Peyer's patch (tissue), 4 donors: Measurements from ENCODE around the gene LAG3. TPM values are rescaled to one million over a fixed set of nuclear protein-coding genes. Genes with fewer than 3 reads are reported as not detected.
A peak's percentile ranks its signal among the peaks of the same experiment; 100 is the strongest.

Source experiments
- DNase-seq, 3 donors: peaks; one replicate each; pipeline ENCODE4 v3.0.0-alpha.2; 2017 to 2019
- H3K27ac ChIP-seq, 4 donors: fragments of 200-600 bp; sonication (generic); one replicate each; pipeline ENCODE4 v1.5.1; 2016 to 2019
- H3K27me3 ChIP-seq, 2 donors: fragments of 200-600 bp; sonication (generic); one replicate each; pipeline ENCODE4 v1.5.1; 2019
- H3K36me3 ChIP-seq, 3 donors: fragments of 200-600 bp; sonication (generic); one replicate each; pipeline ENCODE4 v1.5.1; 2016 to 2019
- H3K4me1 ChIP-seq, 4 donors: fragments of 200-600 bp; sonication (generic); one replicate each; pipeline ENCODE4 v1.5.1; 2016 to 2019
- H3K4me3 ChIP-seq, 4 donors: fragments of 200-600 bp; sonication (generic); 1 replicate in 3 of 4; 2 replicates in 1 of 4; pipeline ENCODE4 v1.5.1; 2016 to 2019; ENCODE audit warnings: mild to moderate bottlenecking in 1 of 4
- H3K9me3 ChIP-seq, 4 donors: fragments of 200-600 bp; sonication (generic); one replicate each; pipeline ENCODE4 v1.5.1; 2016 to 2019; ENCODE audit warnings: mild to moderate bottlenecking in 1 of 4
- POLR2A ChIP-seq, 2 donors: fragments of 450-650 bp; IDR thresholded peaks; one replicate each; pipeline ENCODE4 v1.5.1; 2017; ENCODE audit warnings: antibody characterized with exemption in 2 of 2, mild to moderate bottlenecking in 2 of 2, moderate library complexity in 2 of 2
- total RNA-seq, 4 donors: library from RNA; depleted of rRNA; stranded (reverse); fragments of >200 nt; gene quantifications; one replicate each; pipeline ENCODE4 v1.1.0, GENCODE V29; 2016
- TF ChIP-seq, protein P1 (sequence below), 6 experiments: fragments of 450-650 bp in 4 of 6; fragments of 200-600 bp in 2 of 6; sonication (generic) in 1 of 6; IDR thresholded peaks; one replicate each; pipeline ENCODE4 v1.5.1; 2017 to 2019; ENCODE audit warnings: antibody characterized with exemption in 6 of 6, mild to moderate bottlenecking in 3 of 6, moderate library complexity in 1 of 6

Gene LAG3
- total RNA-seq, 4 donors from 2014 or later = 1.3 to 3.0 (median 1.6) TPM; not detected in 1

DNA sequence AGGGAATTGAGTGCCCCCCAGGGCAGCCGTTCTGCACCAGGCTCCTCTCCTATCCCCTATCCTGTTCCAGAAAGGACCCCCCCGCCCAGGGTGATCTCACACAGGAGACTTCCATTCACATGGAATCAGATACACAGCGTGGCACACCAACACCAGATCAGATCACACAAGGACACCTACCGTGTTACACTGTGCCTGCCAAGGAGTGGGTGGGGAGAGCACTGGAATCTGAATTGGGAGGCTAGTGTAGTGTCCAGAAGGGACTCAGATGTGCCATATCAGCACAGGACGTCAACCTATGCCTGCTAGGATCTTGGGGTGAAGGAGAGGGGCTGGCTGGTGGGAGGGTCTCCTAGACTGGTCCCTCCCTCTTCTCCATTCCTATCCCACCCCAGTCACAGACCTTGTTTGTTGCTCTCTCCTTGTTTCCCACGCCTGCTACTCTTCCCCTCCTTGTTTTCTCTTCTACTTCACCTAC lies 3.8 kb upstream of the LAG3 start:
- DNase-seq = no peak
- TF ChIP-seq POLR2A (IDR thresholded peaks at IDR 0.05) = no peak
- TF ChIP-seq, protein P1, sequence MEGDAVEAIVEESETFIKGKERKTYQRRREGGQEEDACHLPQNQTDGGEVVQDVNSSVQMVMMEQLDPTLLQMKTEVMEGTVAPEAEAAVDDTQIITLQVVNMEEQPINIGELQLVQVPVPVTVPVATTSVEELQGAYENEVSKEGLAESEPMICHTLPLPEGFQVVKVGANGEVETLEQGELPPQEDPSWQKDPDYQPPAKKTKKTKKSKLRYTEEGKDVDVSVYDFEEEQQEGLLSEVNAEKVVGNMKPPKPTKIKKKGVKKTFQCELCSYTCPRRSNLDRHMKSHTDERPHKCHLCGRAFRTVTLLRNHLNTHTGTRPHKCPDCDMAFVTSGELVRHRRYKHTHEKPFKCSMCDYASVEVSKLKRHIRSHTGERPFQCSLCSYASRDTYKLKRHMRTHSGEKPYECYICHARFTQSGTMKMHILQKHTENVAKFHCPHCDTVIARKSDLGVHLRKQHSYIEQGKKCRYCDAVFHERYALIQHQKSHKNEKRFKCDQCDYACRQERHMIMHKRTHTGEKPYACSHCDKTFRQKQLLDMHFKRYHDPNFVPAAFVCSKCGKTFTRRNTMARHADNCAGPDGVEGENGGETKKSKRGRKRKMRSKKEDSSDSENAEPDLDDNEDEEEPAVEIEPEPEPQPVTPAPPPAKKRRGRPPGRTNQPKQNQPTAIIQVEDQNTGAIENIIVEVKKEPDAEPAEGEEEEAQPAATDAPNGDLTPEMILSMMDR (IDR thresholded peaks at IDR 0.05) = no peak
- H3K4me1 ChIP-seq = peaks cover 0 to 78% (median 15%) of the 10 kb centered on the region in 4 donors
- peak overlapping the region in 3 of 4 donors; percentile 49 to 98 (median 76) for H3K4me3 ChIP-seq
- peaks cover 0 to 14% (median 0%) of the 10 kb centered on the region in 3 donors for H3K36me3 ChIP-seq
- no peaks in the 10 kb centered on the region for H3K27me3 ChIP-seq
- H3K27ac ChIP-seq = peak overlapping the region in 3 of 4 donors; percentile 73 to 97 (median 94)
- no peaks in the 10 kb centered on the region for H3K9me3 ChIP-seq

DNA sequence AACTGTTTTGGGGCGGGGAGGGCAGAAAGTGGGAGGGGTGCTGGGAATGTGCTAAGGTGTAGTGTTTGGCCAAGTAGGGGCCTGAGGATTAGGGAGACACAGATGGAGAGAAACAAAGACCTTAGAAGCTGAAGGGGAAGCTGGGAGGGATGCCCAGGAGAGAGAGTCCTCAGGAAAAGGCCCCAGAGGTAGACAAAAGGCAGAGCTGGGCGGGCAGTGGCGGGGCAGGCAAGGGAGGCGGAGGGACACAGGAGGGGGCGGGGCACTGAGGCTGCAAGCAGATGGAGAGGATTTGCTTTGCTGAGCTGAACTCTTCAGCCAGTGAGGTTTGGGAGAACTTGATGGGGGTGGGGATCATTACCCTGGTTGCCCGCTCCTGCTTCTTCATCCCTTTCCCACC lies 3.3 kb upstream of the LAG3 start:
- no peaks in the 10 kb centered on the region for H3K27me3 ChIP-seq
- DNase-seq = no peak
- peaks cover 0 to 14% (median 0%) of the 10 kb centered on the region in 3 donors for H3K36me3 ChIP-seq
- H3K4me3 ChIP-seq = peak overlapping the region in 2 of 4 donors; percentile 24 to 76
- TF ChIP-seq POLR2A (IDR thresholded peaks at IDR 0.05) = no peak
- TF ChIP-seq, protein P1 (IDR thresholded peaks at IDR 0.05) = no peak
- peak overlapping the region in 3 of 4 donors; percentile 42 to 97 (median 94) for H3K27ac ChIP-seq
- peaks cover 0 to 78% (median 17%) of the 10 kb centered on the region in 4 donors for H3K4me1 ChIP-seq
- H3K9me3 ChIP-seq = no peaks in the 10 kb centered on the region

DNA sequence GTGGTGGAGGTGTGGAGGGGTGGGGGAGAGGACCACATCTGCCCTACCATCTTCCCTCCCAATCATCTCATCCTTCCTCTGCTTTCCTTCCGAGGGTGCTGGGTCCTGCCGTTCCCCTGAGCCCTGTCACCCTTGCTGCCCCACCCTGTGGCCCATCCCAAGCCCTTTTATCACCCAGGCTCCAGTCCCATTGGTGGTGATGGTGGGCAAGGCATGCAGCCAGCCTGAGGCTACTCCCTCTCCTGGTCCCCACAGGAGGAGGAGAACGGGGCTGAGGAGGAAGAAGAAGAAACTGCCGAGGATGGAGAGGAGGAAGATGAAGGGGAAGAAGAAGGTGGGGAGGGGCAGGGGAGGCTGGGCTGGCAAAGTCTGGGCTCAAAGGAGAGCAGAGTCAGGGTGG lies 2.7 kb upstream of the LAG3 start:
- TF ChIP-seq, protein P1 (IDR thresholded peaks at IDR 0.05) = no peak
- no peak for TF ChIP-seq POLR2A (IDR thresholded peaks at IDR 0.05)
- no peak for DNase-seq
- Histone ChIP-seq H3K9me3 (no peaks in the 10 kb centered on the region), H3K4me1 (peaks cover 0 to 76% (median 17%) of the 10 kb centered on the region in 4 donors), H3K27me3 (no peaks in the 10 kb centered on the region), H3K27ac (peak overlapping the region in 1 of 4 donors; percentile 79), H3K4me3 (no peak overlapping the region), H3K36me3 (peaks cover 0 to 14% (median 0%) of the 10 kb centered on the region in 3 donors)

DNA sequence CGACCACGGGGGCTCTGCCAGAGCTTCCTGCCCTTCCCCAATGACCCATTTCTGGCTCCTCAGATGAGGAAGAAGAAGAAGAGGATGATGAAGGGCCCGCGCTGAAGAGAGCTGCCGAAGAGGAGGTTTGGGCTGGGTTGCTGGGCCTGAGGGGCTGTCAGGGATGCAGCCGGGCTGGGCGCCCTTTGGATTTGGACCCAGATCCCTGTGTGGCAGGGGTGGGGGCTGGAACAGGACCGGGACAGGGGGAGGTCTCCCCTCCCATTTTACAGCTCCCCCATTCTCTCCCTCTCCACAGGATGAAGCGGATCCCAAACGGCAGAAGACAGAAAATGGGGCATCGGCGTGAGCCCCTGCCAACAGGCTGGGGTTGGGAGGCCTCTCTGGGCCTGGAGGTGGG lies 2.2 kb upstream of the LAG3 start:
- H3K4me3 ChIP-seq = no peak overlapping the region
- TF ChIP-seq, protein P1 (IDR thresholded peaks at IDR 0.05) = no peak
- no peak for TF ChIP-seq POLR2A (IDR thresholded peaks at IDR 0.05)
- H3K4me1 ChIP-seq = peaks cover 0 to 71% (median 17%) of the 10 kb centered on the region in 4 donors
- H3K27me3 ChIP-seq = no peaks in the 10 kb centered on the region
- peak overlapping the region in 1 of 4 donors; percentile 79 for H3K27ac ChIP-seq
- H3K9me3 ChIP-seq = no peaks in the 10 kb centered on the region
- no peak for DNase-seq
- peaks cover 0 to 14% (median 0%) of the 10 kb centered on the region in 3 donors for H3K36me3 ChIP-seq

DNA sequence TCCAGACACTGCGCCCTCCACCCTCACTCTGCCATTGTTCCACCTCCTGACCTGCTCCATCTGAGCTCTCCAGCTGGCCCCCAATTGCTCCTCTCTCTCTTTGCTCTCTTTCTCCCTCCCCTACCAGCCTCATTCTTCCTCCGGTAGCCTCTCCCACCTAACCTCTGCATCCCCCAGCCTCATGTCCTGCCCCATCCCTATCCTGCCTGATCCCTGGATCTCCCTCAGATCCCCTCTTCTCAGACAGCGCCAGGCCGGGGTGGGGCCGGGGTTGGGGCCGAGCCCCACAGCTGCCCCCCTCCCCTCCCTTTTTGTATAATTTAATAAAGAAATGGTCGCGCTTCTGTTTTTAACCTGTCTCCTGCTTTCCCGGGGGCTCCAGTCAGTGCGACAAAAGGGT lies 1.7 kb upstream of the LAG3 start:
- Histone ChIP-seq H3K27ac (peak overlapping the region in 3 of 4 donors; percentile 31 to 79 (median 64)), H3K4me1 (peaks cover 0 to 66% (median 14%) of the 10 kb centered on the region in 4 donors), H3K4me3 (no peak overlapping the region), H3K9me3 (no peaks in the 10 kb centered on the region), H3K27me3 (no peaks in the 10 kb centered on the region), H3K36me3 (peaks cover 0 to 14% (median 0%) of the 10 kb centered on the region in 3 donors)
- TF ChIP-seq, protein P1 (IDR thresholded peaks at IDR 0.05) = no peak
- no peak for TF ChIP-seq POLR2A (IDR thresholded peaks at IDR 0.05)
- no peak for DNase-seq
